Activated CD8-positive, alpha-beta memory T cell treated with anti-CD3 and anti-CD28 coated beads, Interleukin-2, amount 50 U/mL, for 1 hour (primary cell): ENCODE data around the gene C1orf174.

Experiments used
- DNase-seq: peaks from one replicate; pipeline ENCODE4 v3.0.0-alpha.2; 2020; ENCODE audit errors: extremely low read depth

Gene C1orf174

GRCh38 chr1:3894626-3895278, 5.3 kb downstream of the C1orf174 start:
- DNase-seq, result no peak

GRCh38 chr1:3893190-3893589, 6.9 kb downstream of the C1orf174 start:
- no peak for DNase-seq

GRCh38 chr1:3892748-3893147, 7.3 kb downstream of the C1orf174 start:
- DNase-seq, result no peak

- no peak for DNase-seq
Measured at GRCh38 chr1:3891329-3891865, 8.7 kb downstream of the C1orf174 start.

- DNase-seq, result no peak
Measured at GRCh38 chr1:3890389-3891328, 9.4 kb downstream of the C1orf174 start.

- no peak for DNase-seq
Measured at GRCh38 chr1:3889936-3890335, 10.1 kb downstream of the C1orf174 start.

GRCh38 chr1:3888301-3888700, 11.8 kb downstream of the C1orf174 start:
- DNase-seq, result no peak

- DNase-seq, result no peak
Measured at GRCh38 chr1:3886691-3887090, 13.4 kb downstream of the C1orf174 start.

GRCh38 chr1:3886106-3886670, 13.9 kb downstream of the C1orf174 start:
- DNase-seq, result no peak

- DNase-seq, result no peak
Measured at GRCh38 chr1:3885611-3886010, 14.5 kb downstream of the C1orf174 start.

GRCh38 chr1:3884966-3885365, 15.1 kb downstream of the C1orf174 start:
- DNase-seq, result no peak

- no peak for DNase-seq
Measured at GRCh38 chr1:3883194-3883925, 16.7 kb downstream of the C1orf174 start.

GRCh38 chr1:3881193-3881480, 18.9 kb downstream of the C1orf174 start:
- no peak for DNase-seq

- no peak for DNase-seq
Measured at GRCh38 chr1:3880429-3881192, 19.5 kb downstream of the C1orf174 start.

GRCh38 chr1:3879787-3880428, 20.2 kb downstream of the C1orf174 start:
- DNase-seq, result no peak

GRCh38 chr1:3879099-3879498, 21.0 kb downstream of the C1orf174 start:
- no peak for DNase-seq

GRCh38 chr1:3876716-3877115, 23.4 kb downstream of the C1orf174 start:
- DNase-seq, result no peak

GRCh38 chr1:3874736-3875135, 25.3 kb downstream of the C1orf174 start:
- DNase-seq, result no peak

GRCh38 chr1:3872546-3872945, 27.5 kb downstream of the C1orf174 start:
- DNase-seq, result no peak

GRCh38 chr1:3871451-3871805, 28.6 kb downstream of the C1orf174 start:
- DNase-seq, result no peak

- DNase-seq, result no peak
Measured at GRCh38 chr1:3869751-3870301, 30.2 kb downstream of the C1orf174 start.
